IMR-90 (cell line): ENCODE data around the gene ARFGEF3. TPM values are rescaled to one million over a fixed set of nuclear protein-coding genes. Genes with fewer than 3 reads are reported as not detected.

Experiments used
- ATAC-seq: fragments of 200-7000 bp; cut with Tn5 transposase; 2 replicates; pipeline ENCODE4 v1.9.1; 2020; ENCODE audit warnings: low read depth, mild to moderate bottlenecking, moderate library complexity
- BruUV-seq: library from RNA; stranded (reverse); fragments of 400-500 nt; replicated peaks from 2 replicates; lab custom pipeline; 2021; lab: Mats Ljungman, UMichigan
- CTCF ChIA-PET: fragments of 300-600 bp; formaldehyde crosslinking; extraction: SDS; loops from one replicate; lab custom pipeline; 2021; ENCODE audit warnings: antibody characterized with exemption; lab: Yijun Ruan, JAX
- POLR2A ChIA-PET: fragments of 300-600 bp; sonication (Branson Sonifier 250); formaldehyde crosslinking; loops from one replicate; lab custom pipeline; 2022; ENCODE audit warnings: antibody characterized with exemption; ENCODE audit not compliant: unreplicated experiment; lab: Charles Lee
- DNase-seq: peaks from one replicate; pipeline ENCODE4 v3.0.0; 2013
- H2AFZ ChIP-seq: replicated peaks from 2 replicates; pipeline ENCODE3; 2013; ENCODE audit warnings: low read length, mild to moderate bottlenecking; ENCODE audit not compliant: poor library complexity
- H2AK5ac ChIP-seq: 2 replicates; pipeline ENCODE4 v1.6.1; 2013; ENCODE audit warnings: low read depth, low read length, inconsistent platforms
- H2AK9ac ChIP-seq: replicated peaks from 2 replicates; pipeline ENCODE3; 2013; ENCODE audit warnings: mild to moderate bottlenecking, low read depth, low read length, moderate library complexity; ENCODE audit not compliant: poor library complexity
- H2BK120ac ChIP-seq: 2 replicates; pipeline ENCODE4 v1.6.1; 2013; ENCODE audit warnings: low read depth, low read length, inconsistent platforms
- H2BK15ac ChIP-seq: 3 replicates; pipeline ENCODE4 v1.6.1; 2013; ENCODE audit warnings: low read depth, low read length, inconsistent platforms
- H2BK20ac ChIP-seq: 2 replicates; pipeline ENCODE4 v1.6.1; 2013; ENCODE audit warnings: low read depth, mild to moderate bottlenecking, inconsistent platforms, low read length, moderate library complexity
- H2BK5ac ChIP-seq: 2 replicates; pipeline ENCODE4 v1.6.1; 2013; ENCODE audit warnings: mild to moderate bottlenecking, low read depth, low read length, inconsistent platforms; ENCODE audit not compliant: poor library complexity, severe bottlenecking
- H3K14ac ChIP-seq: replicated peaks from 2 replicates; pipeline ENCODE4 v1.6.1; 2013; ENCODE audit warnings: low read depth, low read length, inconsistent platforms
- H3K18ac ChIP-seq: 2 replicates; pipeline ENCODE4 v1.6.1; 2013; ENCODE audit warnings: low read depth, low read length, control low read depth
- H3K23ac ChIP-seq: 2 replicates; pipeline ENCODE4 v1.6.1; 2013; ENCODE audit warnings: low read depth, low read length, inconsistent platforms
- H3K27ac ChIP-seq: 2 replicates; pipeline ENCODE4 v1.5.1; 2013; ENCODE audit warnings: mild to moderate bottlenecking, control low read depth, low read length; ENCODE audit not compliant: insufficient read depth
- H3K27me3 ChIP-seq: 2 replicates; pipeline ENCODE4 v1.6.1; 2013; ENCODE audit warnings: low read length; ENCODE audit not compliant: control insufficient read depth, insufficient read depth
- H3K36me3 ChIP-seq: 2 replicates; pipeline ENCODE4 v1.6.1; 2013; ENCODE audit warnings: low read length, mixed read lengths; ENCODE audit not compliant: control insufficient read depth, insufficient read depth
- H3K4ac ChIP-seq: 2 replicates; pipeline ENCODE4 v1.6.1; 2013; ENCODE audit warnings: low read depth, low read length, inconsistent platforms
- H3K4me1 ChIP-seq: 2 replicates; pipeline ENCODE4 v1.6.1; 2013; ENCODE audit warnings: low read length, mixed read lengths; ENCODE audit not compliant: control insufficient read depth, insufficient read depth
- H3K4me2 ChIP-seq: 2 replicates; pipeline ENCODE4 v1.6.1; 2013; ENCODE audit warnings: low read depth, mild to moderate bottlenecking, control low read depth, low read length, moderate library complexity
- H3K4me3 ChIP-seq: 2 replicates; pipeline ENCODE4 v1.5.1; 2013; ENCODE audit warnings: low read depth, mild to moderate bottlenecking, control low read depth, low read length, moderate library complexity; ENCODE audit not compliant: insufficient read depth
- H3K56ac ChIP-seq: 2 replicates; pipeline ENCODE4 v1.6.1; 2013; ENCODE audit warnings: low read length, inconsistent platforms; ENCODE audit not compliant: insufficient read depth; ENCODE audit errors: extremely low read depth
- H3K79me1 ChIP-seq, 2 experiments: 2 replicates each; pipeline ENCODE4 v1.6.1; 2013; ENCODE audit warnings: low read length in 2 of 2, inconsistent platforms in 1 of 2, low read depth in 1 of 2
- H3K9ac ChIP-seq: 2 replicates; pipeline ENCODE4 v1.6.1; 2013; ENCODE audit warnings: low read depth, low read length, control low read depth
- H3K9me1 ChIP-seq: 2 replicates; pipeline ENCODE4 v1.6.1; 2013; ENCODE audit warnings: low read length, inconsistent platforms; ENCODE audit not compliant: insufficient read depth
- H3K9me3 ChIP-seq: 2 replicates; pipeline ENCODE4 v1.6.1; 2013; ENCODE audit warnings: low read length; ENCODE audit not compliant: control insufficient read depth, insufficient read depth
- H4K20me1 ChIP-seq: 2 replicates; pipeline ENCODE4 v1.6.1; 2013; ENCODE audit warnings: low read length, inconsistent platforms; ENCODE audit not compliant: insufficient read depth
- H4K5ac ChIP-seq: 2 replicates; pipeline ENCODE4 v1.6.1; 2013; ENCODE audit warnings: mild to moderate bottlenecking, low read depth, low read length, control low read depth
- H4K8ac ChIP-seq, 2 experiments: 2 replicates each; pipeline ENCODE4 v1.6.1; 2013; ENCODE audit warnings: low read depth in 2 of 2, low read length in 2 of 2, control low read depth in 1 of 2, inconsistent platforms in 1 of 2
- H4K91ac ChIP-seq: 2 replicates; pipeline ENCODE4 v1.6.1; 2013; ENCODE audit warnings: low read depth, low read length, inconsistent platforms; ENCODE audit not compliant: insufficient read depth
- BHLHE40 ChIP-seq: fragments of 150-350 bp; IDR thresholded peaks from 2 replicates; pipeline ENCODE4 v1.6.1; 2016; ENCODE audit warnings: mild to moderate bottlenecking, low read depth, low read length
- CEBPB ChIP-seq: IDR thresholded peaks from 2 replicates; pipeline ENCODE4 v1.6.1; 2012; ENCODE audit warnings: low read depth, low read length, improper control_type of control experiment
- FOS ChIP-seq: fragments of 150-350 bp; IDR thresholded peaks from 2 replicates; pipeline ENCODE4 v1.6.1; 2016; ENCODE audit warnings: low read depth, low read length
- MXI1 ChIP-seq: IDR thresholded peaks from 2 replicates; pipeline ENCODE4 v1.6.1; 2012; ENCODE audit warnings: low read depth, mild to moderate bottlenecking, low read length, moderate library complexity, borderline replicate concordance
- NFE2L2 ChIP-seq: fragments of 150-350 bp; IDR thresholded peaks from 2 replicates; pipeline ENCODE4 v1.6.1; 2016; ENCODE audit warnings: low read depth, mild to moderate bottlenecking, low read length
- POLR2A ChIP-seq: IDR thresholded peaks from 2 replicates; pipeline ENCODE4 v1.6.1; 2012; ENCODE audit warnings: mild to moderate bottlenecking, low read depth, low read length
- SMC3 ChIP-seq: fragments of 150-350 bp; IDR thresholded peaks from 2 replicates; pipeline ENCODE4 v1.6.1; 2016; ENCODE audit warnings: low read depth, mild to moderate bottlenecking, antibody characterized with exemption, low read length, moderate library complexity
- WGBS, 2 experiments: methylation state at CpG; one replicate each; pipeline versions ENCODE4 v1.1.5 to v1.1.7; 2013; ENCODE audit warnings: missing lambda C conversion rate in 2 of 2; ENCODE audit not compliant: insufficient read length in 1 of 2; ENCODE audit errors: extremely low coverage in 2 of 2; 5-methylcytosine and 5-hydroxymethylcytosine counted together
- dilution Hi-C: fragments of 300-500 bp; cut with HindIII; formaldehyde crosslinking; loops from one replicate; pipeline ENCODE4 v1.14.3; 2018; ENCODE audit warnings: low sequenced_read_pairs; ENCODE audit not compliant: unreplicated experiment
- in situ Hi-C: fragments of 300-500 bp; cut with MboI; formaldehyde crosslinking; loops from 3 replicates; pipeline ENCODE4 v1.14.3; 2019; ENCODE audit warnings: low sequenced_read_pairs, inconsistent platforms, mixed read lengths
- intact Hi-C: fragments of 100-400 bp; cut with micrococcal nuclease; formaldehyde crosslinking; loops from 2 replicates; pipeline ENCODE4 v1.10.0; 2022
- polyA plus RNA-seq, 3 experiments: library from polyadenylated mRNA; depleted of rRNA; stranded (reverse); fragments of >200 nt; gene quantifications; 2 replicates each; pipeline ENCODE4 v1.2.3, GENCODE V29; 2012; ENCODE audit warnings: low replicate concordance in 1 of 3
- total RNA-seq: library from RNA; depleted of rRNA; stranded (reverse); fragments of >200 nt; gene quantifications from 2 replicates; pipeline ENCODE4 v1.2.3, GENCODE V29; 2012
- TF ChIP-seq, protein P1 (sequence below): fragments of 150-350 bp; IDR thresholded peaks from 2 replicates; pipeline ENCODE4 v1.6.1; 2017; ENCODE audit warnings: mild to moderate bottlenecking, antibody characterized with exemption, low read length, low read depth

The ARFGEF3 gene
- total and polyA plus RNA-seq, 2 of the 4 experiments (the other 2 are of a cell fraction): under 0.01 to 0.02 TPM

DNA sequence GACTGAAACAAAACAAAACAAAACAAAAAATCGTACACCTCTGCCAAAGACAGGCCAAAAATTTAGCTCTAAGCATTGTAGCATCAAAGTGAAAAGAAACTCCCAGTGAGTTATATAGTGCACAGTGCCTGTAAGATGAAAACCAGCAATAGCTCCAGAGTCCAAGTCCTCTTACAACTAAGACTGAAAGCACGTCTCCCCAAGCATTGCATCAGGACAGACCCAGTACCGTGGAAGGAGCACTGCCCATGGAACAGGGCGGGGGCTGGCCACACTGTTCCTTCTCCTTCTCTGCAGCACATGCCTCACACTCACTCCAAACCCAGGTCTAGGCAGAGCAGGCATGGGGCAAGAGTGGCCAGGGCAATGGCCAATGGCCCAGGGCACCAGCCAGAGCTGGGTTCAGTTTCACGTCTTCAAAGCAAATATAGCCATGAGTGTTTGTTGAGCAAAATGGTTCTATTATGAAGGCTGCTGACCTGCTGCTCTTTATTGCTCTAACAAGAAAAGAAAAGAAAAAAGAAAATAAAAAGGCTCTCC is 128.8 kb downstream of the ARFGEF3 start:
- H2BK120ac ChIP-seq: peak overlapping the region; percentile 42; the same call in 1 of the 2 replicates
- H4K91ac ChIP-seq: no peak overlapping the region
- H3K14ac ChIP-seq: no peak overlapping the region
- POLR2A ChIA-PET: no interaction called here
- no peak overlapping the region for H2BK5ac ChIP-seq
- no peaks in the 10 kb centered on the region for H3K4me1 ChIP-seq
- no peak overlapping the region for H3K56ac ChIP-seq
- DNase-seq: no peak
- peak overlapping the region; percentile 60 for H2AFZ ChIP-seq
- H2BK20ac ChIP-seq: peak overlapping the region; percentile 46; the same call in 1 of the 2 replicates
- H3K79me1 ChIP-seq: no peaks in the 10 kb centered on the region
- no peak for TF ChIP-seq CEBPB
- no peak for TF ChIP-seq NFE2L2
- TF ChIP-seq FOS: no peak
- no peak for TF ChIP-seq POLR2A
- TF ChIP-seq MXI1: no peak
- TF ChIP-seq BHLHE40: no peak
- no peak for TF ChIP-seq SMC3
- TF ChIP-seq, protein P1, sequence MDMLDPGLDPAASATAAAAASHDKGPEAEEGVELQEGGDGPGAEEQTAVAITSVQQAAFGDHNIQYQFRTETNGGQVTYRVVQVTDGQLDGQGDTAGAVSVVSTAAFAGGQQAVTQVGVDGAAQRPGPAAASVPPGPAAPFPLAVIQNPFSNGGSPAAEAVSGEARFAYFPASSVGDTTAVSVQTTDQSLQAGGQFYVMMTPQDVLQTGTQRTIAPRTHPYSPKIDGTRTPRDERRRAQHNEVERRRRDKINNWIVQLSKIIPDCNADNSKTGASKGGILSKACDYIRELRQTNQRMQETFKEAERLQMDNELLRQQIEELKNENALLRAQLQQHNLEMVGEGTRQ: no peak
- H2AK5ac ChIP-seq: no peak overlapping the region
- no peak overlapping the region for H4K5ac ChIP-seq
- H3K4ac ChIP-seq: no peak overlapping the region
- no peak overlapping the region for H3K23ac ChIP-seq
- 0 out of 2 replicates have a peak, but pooled peaks cover 4% of the 10 kb centered on the region for H3K9me1 ChIP-seq
- H4K8ac ChIP-seq: no peak overlapping the region
- no peak overlapping the region for H2AK9ac ChIP-seq
- H4K20me1 ChIP-seq: no peaks in the 10 kb centered on the region
- H3K9ac ChIP-seq: no peak overlapping the region
- dilution Hi-C loops: no loop called here
- peaks cover 7% of the 10 kb centered on the region; the same call in 1 of the 2 replicates for H3K27me3 ChIP-seq
- no peaks in the 10 kb centered on the region for H3K9me3 ChIP-seq
- no peak overlapping the region for H3K4me3 ChIP-seq
- in situ Hi-C loops: no loop called here
- CTCF ChIA-PET: interaction anchor here (0.5 kb wide), 1 partner anchor 145 kb away, joined by 5 read pairs; no protein-coding TSS in a partner anchor
- H3K27ac ChIP-seq: no peak overlapping the region
- no TSS peak for BruUV-seq
- H2BK15ac ChIP-seq: no peak overlapping the region
- 58% methylated on average over 2 of the region's 5 CpGs; no CpG with 5 or more reads in 1 of the 2 experiments for WGBS, 2 experiments
- intact Hi-C loops: no loop called here
- H3K18ac ChIP-seq: no peak overlapping the region
- H3K4me2 ChIP-seq: no peak overlapping the region
- no peaks in the 10 kb centered on the region for H3K36me3 ChIP-seq
- no peak for ATAC-seq
